Naive B cell (primary cell): Measurements from ENCODE around the gene STOM. TPM values are rescaled to one million over a fixed set of nuclear protein-coding genes. Genes with fewer than 3 reads are reported as not detected.

ENCODE experiments used
- ATAC-seq, 2 donors: fragments of 150-1000 bp; cut with Tn5 transposase; 2 replicates each; pipeline ENCODE4 v1.10.0; 2021; ENCODE audit warnings: low read depth in 2 of 2, mild to moderate bottlenecking in 2 of 2, moderate library complexity in 2 of 2
- DNase-seq: peaks from one replicate; pipeline ENCODE4 v3.0.0; 2022
- H3K27ac Mint-ChIP-seq, 6 donors: one replicate each; pipeline ENCODE4 v1.8.0; 2020 to 2022; ENCODE audit warnings: mild to moderate bottlenecking in 6 of 6, mixed read lengths in 6 of 6, moderate library complexity in 5 of 6, inconsistent platforms in 2 of 6
- H3K27me3 Mint-ChIP-seq, 3 donors: one replicate each; pipeline ENCODE4 v1.8.0; 2021 to 2022; ENCODE audit warnings: mixed read lengths in 3 of 3, mild to moderate bottlenecking in 1 of 3
- H3K36me3 Mint-ChIP-seq, 2 donors: one replicate each; pipeline ENCODE4 v1.8.0; 2020 to 2022; ENCODE audit warnings: mixed read lengths in 2 of 2, inconsistent platforms in 1 of 2, mild to moderate bottlenecking in 1 of 2
- H3K4me1 Mint-ChIP-seq, 3 donors: one replicate each; pipeline ENCODE4 v1.8.0; 2020 to 2022; ENCODE audit warnings: mixed read lengths in 3 of 3, inconsistent platforms in 1 of 3, mild to moderate bottlenecking in 1 of 3, moderate library complexity in 1 of 3
- H3K4me3 Mint-ChIP-seq, 8 donors: one replicate each; pipeline ENCODE4 v1.8.0; 2020 to 2022; ENCODE audit warnings: mild to moderate bottlenecking in 8 of 8, mixed read lengths in 8 of 8, moderate library complexity in 8 of 8, inconsistent platforms in 2 of 8
- H3K9me3 Mint-ChIP-seq, 7 donors: one replicate each; pipeline ENCODE4 v1.8.0; 2020 to 2022; ENCODE audit warnings: mixed read lengths in 7 of 7, mild to moderate bottlenecking in 5 of 7, inconsistent platforms in 2 of 7, moderate library complexity in 1 of 7
- polyA plus RNA-seq, 6 donors: library from polyadenylated mRNA; unstranded; fragments of 300-500 nt; fragmentation: Illumina TruSeq; gene quantifications; one replicate each; pipeline ENCODE4 v1.2.3, GENCODE V29; 2021; ENCODE audit warnings: low read depth in 6 of 6

Gene STOM
- polyA plus RNA-seq, 6 donors from 2014 or later: 7.3 to 18.2 (median 11.7) TPM

DNA sequence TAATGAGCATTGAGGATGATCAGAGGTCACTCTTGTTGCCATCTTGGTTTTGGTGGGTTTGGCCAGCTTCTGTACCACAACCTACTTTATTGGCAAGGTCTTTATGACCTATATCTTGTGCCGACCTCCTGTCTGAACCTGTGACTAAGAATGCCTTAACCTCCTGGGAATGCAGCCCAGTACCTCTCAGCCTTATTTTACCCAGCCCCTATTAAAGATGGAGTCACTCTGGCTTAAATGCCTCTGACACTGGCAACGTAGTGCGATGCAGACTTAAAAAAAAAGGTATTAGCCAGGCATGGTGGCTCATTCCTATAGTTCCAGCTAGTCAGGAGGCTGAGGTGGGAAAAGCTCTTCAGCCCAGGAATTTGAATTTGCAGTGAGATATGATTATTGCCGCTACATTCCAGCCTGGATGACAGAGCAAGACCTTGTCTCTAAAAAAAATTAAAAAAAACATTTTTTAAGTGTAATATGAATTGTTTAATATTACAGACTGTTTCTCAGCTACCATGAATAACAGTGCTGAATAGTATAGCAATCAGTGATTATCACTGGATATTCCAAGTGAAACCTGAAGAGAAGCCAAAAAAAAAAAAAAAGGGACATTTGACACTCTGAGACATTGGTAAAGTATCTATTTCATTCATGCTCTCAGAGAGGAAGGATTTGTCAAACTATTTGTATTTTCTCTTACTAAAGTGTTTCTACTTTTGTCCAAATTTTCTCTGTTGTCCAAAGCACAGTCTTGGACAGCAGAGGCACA is 18.3 kb upstream of the STOM start:
- no peaks in the 10 kb centered on the region for H3K9me3 Mint-ChIP-seq
- peaks cover 0 to 4% of the 10 kb centered on the region in 2 donors for H3K36me3 Mint-ChIP-seq
- H3K4me3 Mint-ChIP-seq: no peak overlapping the region
- H3K27me3 Mint-ChIP-seq: no peaks in the 10 kb centered on the region
- ATAC-seq (no peak), DNase-seq (no peak)
- H3K4me1 Mint-ChIP-seq: no peaks in the 10 kb centered on the region
- no peak overlapping the region for H3K27ac Mint-ChIP-seq

DNA sequence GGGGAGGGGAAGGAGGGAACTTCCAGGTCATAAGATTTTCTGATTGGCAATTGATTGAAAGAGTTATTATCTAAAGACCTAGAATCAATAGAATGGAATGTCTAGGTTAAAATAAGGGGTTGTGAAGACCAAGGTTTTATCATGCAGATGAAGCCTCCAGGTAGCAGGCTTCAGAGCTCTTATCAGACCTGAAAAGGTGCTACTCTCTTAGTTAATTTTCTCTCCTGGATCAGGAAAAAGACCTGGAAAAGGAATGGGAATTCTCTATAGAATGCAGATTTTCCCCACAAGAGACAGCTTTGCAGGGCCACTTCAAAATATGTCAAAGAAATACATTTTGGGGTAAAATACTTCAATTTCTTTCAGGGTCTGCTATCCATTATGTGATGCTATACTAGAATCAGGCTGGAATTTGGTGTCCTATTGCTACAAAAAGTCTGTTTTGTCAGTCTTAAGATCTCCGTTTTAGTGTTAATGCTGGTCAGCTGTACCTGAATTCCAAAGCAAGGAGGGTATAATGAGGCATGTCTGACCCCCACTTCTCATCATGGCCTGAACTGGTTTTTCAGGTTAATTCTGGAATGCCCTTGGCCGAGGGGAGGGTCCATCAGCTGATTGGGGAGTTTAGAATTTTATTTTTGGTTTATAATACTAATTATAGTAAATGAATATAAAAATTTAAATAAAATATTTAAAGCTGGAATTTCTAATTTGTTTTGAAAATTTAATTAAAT is 16.6 kb upstream of the STOM start:
- ATAC-seq (no peak), DNase-seq (no peak)
- H3K9me3 Mint-ChIP-seq: no peaks in the 10 kb centered on the region
- H3K36me3 Mint-ChIP-seq: peaks cover 0 to 4% of the 10 kb centered on the region in 2 donors
- H3K4me3 Mint-ChIP-seq: no peak overlapping the region
- no peaks in the 10 kb centered on the region for H3K4me1 Mint-ChIP-seq
- no peaks in the 10 kb centered on the region for H3K27me3 Mint-ChIP-seq
- no peak overlapping the region for H3K27ac Mint-ChIP-seq

DNA sequence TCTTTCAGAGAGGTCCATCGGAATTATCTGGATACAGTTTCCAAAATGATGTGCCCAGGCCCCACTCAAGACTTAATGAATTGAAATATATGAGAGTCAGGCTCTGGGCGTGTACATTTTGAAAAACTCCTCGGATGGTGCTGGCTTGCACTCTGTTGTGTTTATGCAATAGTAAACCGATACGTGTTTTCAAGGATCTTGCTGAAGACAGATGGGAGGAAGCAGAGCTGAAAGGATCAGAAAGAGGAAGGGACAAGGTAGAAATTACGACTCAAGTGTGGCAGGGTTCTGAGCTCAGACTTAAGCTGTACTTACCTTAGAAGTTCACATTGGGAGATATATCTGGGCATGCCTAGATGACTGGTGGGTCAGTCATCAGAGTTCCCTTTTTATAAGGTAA is 13.7 kb upstream of the STOM start:
- no peak for DNase-seq
- ATAC-seq: no peak
- Mint-ChIP-seq H3K4me1 (no peaks in the 10 kb centered on the region), H3K4me3 (peak overlapping the region in 1 of 8 donors; percentile 27), H3K27me3 (no peaks in the 10 kb centered on the region), H3K27ac (no peak overlapping the region), H3K36me3 (peaks cover 4 to 6% of the 10 kb centered on the region in 2 donors), H3K9me3 (no peaks in the 10 kb centered on the region)

DNA sequence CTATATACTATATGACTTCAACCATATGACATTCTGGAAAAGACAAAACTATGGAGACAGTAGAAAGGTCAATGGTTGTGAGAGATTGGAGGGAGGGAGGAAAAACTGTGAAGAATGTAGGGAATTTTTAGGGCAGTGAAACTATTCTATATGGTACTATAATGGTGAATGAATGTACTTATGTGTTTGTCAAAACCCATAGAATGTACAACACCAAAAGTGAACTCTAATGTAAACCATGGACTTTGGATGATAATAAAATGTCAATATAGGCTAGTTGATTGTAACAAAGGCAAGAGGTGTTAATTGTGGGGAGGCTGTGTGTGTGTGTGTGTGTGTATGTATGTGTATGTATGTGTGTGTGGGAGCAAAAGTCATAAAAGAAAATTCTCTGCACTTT is 10.8 kb upstream of the STOM start:
- Mint-ChIP-seq H3K27me3 (no peaks in the 10 kb centered on the region), H3K36me3 (peaks cover 12 to 17% of the 10 kb centered on the region in 2 donors), H3K4me3 (no peak overlapping the region), H3K4me1 (no peaks in the 10 kb centered on the region), H3K27ac (no peak overlapping the region), H3K9me3 (peaks cover 0 to 8% (median 0%) of the 10 kb centered on the region in 7 donors)
- ATAC-seq: no peak
- DNase-seq: no peak

DNA sequence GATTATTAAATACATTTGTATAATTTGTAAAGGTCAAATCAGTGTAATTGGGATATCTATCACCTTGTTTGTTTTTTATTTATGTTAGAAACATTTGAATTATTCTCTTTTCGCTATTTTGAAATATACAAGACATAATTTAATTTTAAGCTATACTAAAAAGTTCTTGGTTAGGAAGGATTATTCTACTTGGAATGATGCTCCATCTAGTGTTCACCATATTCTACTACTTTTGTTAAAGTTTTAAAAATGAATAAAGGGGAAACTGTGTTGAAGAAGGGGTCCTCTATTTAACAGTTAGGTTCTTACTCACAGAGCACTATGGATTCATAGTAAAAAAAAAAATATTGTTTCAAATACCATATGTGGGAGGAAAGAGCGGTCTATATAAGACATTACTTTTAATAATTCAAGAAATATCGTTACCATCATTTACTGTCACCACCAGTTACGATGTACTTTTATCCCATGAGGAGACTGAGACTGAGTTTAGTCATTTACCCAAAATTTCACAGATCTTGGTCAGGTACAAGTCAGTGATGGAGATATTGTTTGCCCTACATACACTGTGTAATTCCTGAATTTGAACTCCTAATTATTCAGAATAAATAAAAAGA is 6.3 kb upstream of the STOM start:
- ATAC-seq (no peak), DNase-seq (no peak)
- no peaks in the 10 kb centered on the region for H3K27me3 Mint-ChIP-seq
- peaks cover 0 to 8% (median 0%) of the 10 kb centered on the region in 7 donors for H3K9me3 Mint-ChIP-seq
- peaks cover 8 to 17% of the 10 kb centered on the region in 2 donors for H3K36me3 Mint-ChIP-seq
- H3K4me1 Mint-ChIP-seq: peaks cover 0 to 8% (median 2%) of the 10 kb centered on the region in 3 donors
- H3K4me3 Mint-ChIP-seq: no peak overlapping the region
- no peak overlapping the region for H3K27ac Mint-ChIP-seq

DNA sequence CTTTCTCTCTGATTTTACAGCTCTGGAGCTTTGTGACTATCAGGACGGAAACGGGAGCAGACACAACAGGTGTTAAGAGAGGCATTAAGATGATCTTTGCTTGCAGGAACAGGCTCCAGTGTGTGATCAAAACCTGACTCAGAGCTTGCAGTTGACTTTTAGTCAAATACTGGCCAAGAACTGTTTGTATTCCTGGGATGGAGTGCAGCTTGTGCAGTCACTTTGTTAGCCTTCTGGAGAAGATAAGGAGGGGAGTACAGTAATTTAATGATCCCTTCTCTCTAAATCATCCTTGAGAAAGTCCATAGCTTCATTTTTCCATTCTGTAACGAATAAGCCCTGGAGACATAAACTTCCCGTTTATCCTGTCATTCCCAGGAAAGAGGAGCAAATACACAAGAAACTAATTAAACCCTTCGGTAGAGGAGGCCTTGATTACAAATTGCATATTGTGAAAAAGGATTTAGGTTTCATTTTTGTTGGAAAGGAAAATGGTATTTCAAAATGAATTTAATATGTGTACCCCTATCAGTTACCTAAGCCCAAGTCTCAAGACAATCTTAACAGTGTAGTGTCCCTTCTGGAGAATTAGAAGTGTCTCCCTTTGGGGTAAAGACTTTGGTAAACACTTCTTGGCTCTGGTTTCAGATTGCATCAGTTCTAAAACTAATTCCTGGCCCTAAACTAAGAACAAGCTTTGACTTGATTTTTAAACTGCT is 3.1 kb upstream of the STOM start:
- H3K27me3 Mint-ChIP-seq: no peaks in the 10 kb centered on the region
- peak overlapping the region in 1 of 8 donors; percentile 8 for H3K4me3 Mint-ChIP-seq
- H3K36me3 Mint-ChIP-seq: peaks cover 5 to 14% of the 10 kb centered on the region in 2 donors
- DNase-seq: no peak
- H3K9me3 Mint-ChIP-seq: peaks cover 0 to 6% (median 2%) of the 10 kb centered on the region in 7 donors
- no peak for ATAC-seq
- H3K27ac Mint-ChIP-seq: no peak overlapping the region
- H3K4me1 Mint-ChIP-seq: peaks cover 18 to 26% (median 20%) of the 10 kb centered on the region in 3 donors

DNA sequence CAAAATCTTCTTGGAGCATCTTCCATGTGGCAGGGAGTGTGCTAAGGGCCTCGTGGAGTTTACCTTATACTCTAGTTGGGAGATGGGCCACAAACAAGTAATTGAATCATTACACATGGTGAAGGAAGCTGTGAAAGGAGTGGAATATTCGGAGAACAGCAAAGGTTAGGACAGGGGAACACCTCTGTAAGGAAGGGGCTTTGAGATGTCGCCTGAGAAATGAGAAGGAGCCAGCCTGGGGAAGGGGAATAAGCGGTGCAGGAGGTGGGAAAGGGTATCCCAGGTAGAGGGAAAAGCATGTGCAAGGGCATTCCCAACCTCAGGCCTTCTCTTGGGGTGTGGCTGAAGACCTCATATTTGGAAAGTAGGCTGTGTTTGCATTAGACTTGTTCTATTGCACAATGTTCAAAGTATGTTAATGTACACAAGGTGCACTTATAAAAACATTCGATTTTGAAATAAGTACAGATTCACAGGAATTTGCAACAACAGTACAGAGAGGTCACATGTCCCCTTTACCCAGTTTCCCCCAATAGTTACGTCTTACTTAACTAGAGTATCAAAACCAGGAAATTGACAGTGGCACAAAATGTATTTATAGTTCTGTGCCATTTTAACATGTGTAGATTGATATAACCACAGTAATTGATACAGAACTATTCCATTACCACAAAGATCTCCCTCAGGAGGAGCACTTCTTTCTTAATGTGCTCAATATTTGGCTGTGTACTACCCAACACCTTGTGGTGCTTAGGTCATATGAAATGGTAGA is 2.4 kb upstream of the STOM start:
- peaks cover 0 to 8% of the 10 kb centered on the region in 2 donors for H3K36me3 Mint-ChIP-seq
- ATAC-seq (no peak), DNase-seq (no peak)
- H3K9me3 Mint-ChIP-seq: peaks cover 0 to 5% (median 0%) of the 10 kb centered on the region in 7 donors
- H3K27me3 Mint-ChIP-seq: no peaks in the 10 kb centered on the region
- peak overlapping the region in 1 of 6 donors; percentile 8 for H3K27ac Mint-ChIP-seq
- H3K4me1 Mint-ChIP-seq: peaks cover 18 to 26% (median 22%) of the 10 kb centered on the region in 3 donors
- peak overlapping the region in 4 of 8 donors; percentile 2 to 98 (median 50) for H3K4me3 Mint-ChIP-seq

DNA sequence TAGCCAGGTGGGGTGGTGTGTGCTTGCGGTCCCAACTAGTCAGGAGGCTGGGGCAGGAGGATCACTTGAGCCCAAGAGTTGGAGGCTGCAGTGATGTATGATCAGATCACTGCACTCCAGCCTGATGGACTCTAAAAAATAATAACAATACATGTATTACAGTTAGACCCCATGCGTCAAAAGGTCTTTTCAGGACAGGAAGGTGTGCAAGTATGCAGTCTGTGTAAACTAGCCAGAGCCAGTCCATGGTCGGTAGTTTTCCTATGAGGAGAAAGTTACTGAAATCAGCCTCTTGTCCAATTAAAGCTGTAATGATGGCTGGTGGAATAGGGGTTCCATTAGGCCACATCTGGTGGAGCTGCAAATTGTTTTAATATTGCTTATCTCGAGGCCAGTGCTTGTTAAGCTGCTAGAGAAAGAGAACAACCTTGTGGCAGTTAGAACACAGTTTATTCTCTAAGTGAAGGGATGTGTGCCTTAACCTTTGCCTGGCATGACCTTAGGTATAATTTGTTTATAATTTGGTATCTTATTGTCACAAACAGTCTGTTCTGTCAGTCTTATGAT is 1.5 kb upstream of the STOM start:
- peak overlapping the region in 7 of 8 donors; percentile 49 to 98 (median 84) for H3K4me3 Mint-ChIP-seq
- H3K36me3 Mint-ChIP-seq: peaks cover 0 to 8% of the 10 kb centered on the region in 2 donors
- no peaks in the 10 kb centered on the region for H3K27me3 Mint-ChIP-seq
- DNase-seq (no peak), ATAC-seq (no peak)
- H3K9me3 Mint-ChIP-seq: peaks cover 0 to 5% (median 0%) of the 10 kb centered on the region in 7 donors
- peaks cover 18 to 26% (median 22%) of the 10 kb centered on the region in 3 donors for H3K4me1 Mint-ChIP-seq
- peak overlapping the region in 2 of 6 donors; percentile 51 to 68 for H3K27ac Mint-ChIP-seq

DNA sequence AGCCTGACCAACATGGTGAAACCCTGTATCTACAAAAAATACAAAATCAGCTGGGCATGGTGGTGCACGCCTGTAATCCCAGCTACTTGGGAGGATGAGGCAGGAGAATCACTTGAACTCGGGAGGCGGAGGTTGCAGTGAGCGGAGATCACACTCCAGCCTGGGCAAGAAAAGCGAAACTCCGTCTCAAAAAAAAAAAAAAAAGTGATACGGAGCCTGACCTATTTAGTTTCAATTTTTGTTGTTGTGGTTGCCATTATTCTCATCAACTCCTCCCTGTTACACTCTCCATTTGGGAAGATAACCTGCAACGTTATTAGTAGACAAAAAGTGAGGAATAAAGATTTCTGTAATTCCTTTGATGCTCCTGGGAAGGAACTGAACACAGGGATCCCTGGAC is 1.3 kb downstream of the STOM start:
- H3K4me3 Mint-ChIP-seq: peak overlapping the region; percentile 83 to 98 (median 95)
- no peak for ATAC-seq
- peak; percentile 17 for DNase-seq
- H3K27ac Mint-ChIP-seq: peak overlapping the region in 4 of 6 donors; percentile 47 to 78 (median 58)
- H3K36me3 Mint-ChIP-seq: peaks cover 0 to 8% of the 10 kb centered on the region in 2 donors
- H3K9me3 Mint-ChIP-seq: peaks cover 0 to 5% (median 0%) of the 10 kb centered on the region in 7 donors
- peaks cover 18 to 26% (median 22%) of the 10 kb centered on the region in 3 donors for H3K4me1 Mint-ChIP-seq
- no peaks in the 10 kb centered on the region for H3K27me3 Mint-ChIP-seq

DNA sequence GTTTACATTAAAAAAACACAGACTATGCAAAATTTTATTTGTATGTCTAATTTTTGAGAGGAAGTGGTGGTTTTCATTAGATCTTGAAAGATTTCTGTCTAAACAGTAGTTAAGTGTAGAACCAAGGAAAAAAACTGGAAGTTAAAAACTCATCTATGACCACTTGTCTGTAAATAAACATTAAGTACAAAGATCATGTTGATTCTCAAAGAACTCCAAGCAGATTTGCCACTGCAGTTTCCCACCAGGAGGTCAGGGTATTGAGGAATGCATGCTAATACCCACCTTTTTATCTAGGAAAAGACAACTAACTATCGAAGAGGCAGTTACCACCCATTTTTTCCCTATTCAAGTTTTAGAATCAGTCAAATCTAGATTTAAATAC is 1.9 kb downstream of the STOM start:
- no peak for ATAC-seq
- Mint-ChIP-seq H3K9me3 (peaks cover 0 to 5% (median 0%) of the 10 kb centered on the region in 7 donors), H3K27me3 (no peaks in the 10 kb centered on the region), H3K36me3 (peaks cover 0 to 8% of the 10 kb centered on the region in 2 donors), H3K27ac (peak overlapping the region in 2 of 6 donors; percentile 24 to 59), H3K4me1 (peaks cover 18 to 26% (median 22%) of the 10 kb centered on the region in 3 donors), H3K4me3 (peak overlapping the region in 6 of 8 donors; percentile 83 to 98 (median 94))
- no peak for DNase-seq

DNA sequence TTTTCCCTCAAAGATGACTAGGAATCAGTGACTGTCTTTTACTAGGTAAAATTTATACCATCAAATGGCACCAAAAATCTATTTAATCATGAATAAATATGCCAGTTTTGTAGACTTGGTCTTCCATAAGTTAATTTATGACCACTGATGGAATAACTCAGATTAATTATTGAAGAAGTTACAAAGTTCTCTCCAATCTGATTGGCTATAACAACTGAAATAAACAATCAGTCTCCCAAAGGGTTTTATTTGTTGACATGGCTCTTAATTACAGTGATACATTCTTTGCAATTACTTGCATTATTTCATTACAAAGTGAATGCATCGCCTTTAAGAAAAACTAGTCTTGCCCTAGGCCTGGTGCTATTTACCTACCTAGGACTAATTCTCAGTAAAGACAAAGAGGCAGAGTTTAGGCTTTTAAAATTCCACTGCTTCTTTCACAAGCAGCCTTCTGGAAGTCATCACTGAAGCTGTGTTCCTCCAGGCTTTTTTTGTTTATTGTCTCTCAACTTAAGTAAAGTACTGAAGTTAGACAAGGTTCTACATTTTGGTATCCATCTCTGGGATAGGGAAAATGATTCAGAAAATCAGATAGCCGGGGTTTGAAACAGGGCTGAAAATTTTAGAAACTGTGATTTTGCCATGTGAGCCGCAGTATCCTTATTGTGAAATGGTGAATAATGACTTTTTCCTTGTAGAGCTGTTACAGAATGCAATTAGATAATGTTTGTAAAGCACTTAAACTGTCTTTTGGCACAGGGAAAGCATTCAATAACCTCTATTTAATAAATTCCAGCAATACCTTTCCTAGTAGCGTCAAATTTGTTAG is 2.5 kb downstream of the STOM start:
- Mint-ChIP-seq H3K4me1 (peaks cover 18 to 26% (median 22%) of the 10 kb centered on the region in 3 donors), H3K9me3 (peaks cover 0 to 5% (median 0%) of the 10 kb centered on the region in 7 donors), H3K4me3 (peak overlapping the region in 6 of 8 donors; percentile 83 to 98 (median 94)), H3K36me3 (peaks cover 0 to 8% of the 10 kb centered on the region in 2 donors), H3K27me3 (no peaks in the 10 kb centered on the region), H3K27ac (no peak overlapping the region)
- DNase-seq: no peak
- no peak for ATAC-seq
